Measurements from ENCODE around the gene MRPL58. TPM values are rescaled to one million over a fixed set of nuclear protein-coding genes. Genes with fewer than 3 reads are reported as not detected.
"Not testable (repeated sequence)": the region's sequence is repeated elsewhere in the genome, so short reads cannot be mapped to it uniquely, and the experiment has no call there.

The MRPL58 gene
- total RNA-seq (2014; rRNA removed): 56.0 and 84.9 TPM in 2 replicates
- 46.3 TPM for polyA plus RNA-seq (2012)

GRCh38 chr17:75012346-75013091 is at the start of gene MRPL58:
TSS of gene MRPL58 (plus strand) at chr17:75012670. CDS start at chr17:75012687, 17 bp downstream.
- DNase-seq (ENCODE audit: low read depth): peak; percentile 87

- DNase-seq (ENCODE audit: low read depth): no peak
Measured at GRCh38 chr17:74963656-74964055, 48.8 kb upstream of the MRPL58 start.

GRCh38 chr17:74964246-74964761 is 48.2 kb upstream of the MRPL58 start:
- DNase-seq (ENCODE audit: low read depth): no peak

- DNase-seq (ENCODE audit: low read depth): no peak
Measured at GRCh38 chr17:74964988-74965622, 47.4 kb upstream of the MRPL58 start.

GRCh38 chr17:74968361-74968780 is 44.1 kb upstream of the MRPL58 start:
- DNase-seq (ENCODE audit: low read depth): no peak

- DNase-seq (ENCODE audit: low read depth): not testable (repeated sequence)
Measured at GRCh38 chr17:74969501-74969900, 43.0 kb upstream of the MRPL58 start.

- no peak for DNase-seq (ENCODE audit: low read depth)
Measured at GRCh38 chr17:74970395-74970794, 42.1 kb upstream of the MRPL58 start.

GRCh38 chr17:74971069-74971841 is 41.2 kb upstream of the MRPL58 start:
- no peak for DNase-seq (ENCODE audit: low read depth)

GRCh38 chr17:74971842-74972106 is 40.7 kb upstream of the MRPL58 start:
- DNase-seq (ENCODE audit: low read depth): no peak

GRCh38 chr17:74972107-74972972 is 40.1 kb upstream of the MRPL58 start, which contains the start of gene HID1:
TSS of gene HID1 (minus strand) at chr17:74972759. CDS start at chr17:74972656, 103 bp downstream.
- DNase-seq (ENCODE audit: low read depth): no peak

GRCh38 chr17:74972973-74973328 is 39.5 kb upstream of the MRPL58 start:
- no peak for DNase-seq (ENCODE audit: low read depth)

- DNase-seq (ENCODE audit: low read depth): no peak
Measured at GRCh38 chr17:74975943-74976342, 36.5 kb upstream of the MRPL58 start.

- no peak for DNase-seq (ENCODE audit: low read depth)
Measured at GRCh38 chr17:74977802-74978201, 34.7 kb upstream of the MRPL58 start.

GRCh38 chr17:74978240-74978639 is 34.2 kb upstream of the MRPL58 start:
- no peak for DNase-seq (ENCODE audit: low read depth)

GRCh38 chr17:74979408-74980146 is 32.9 kb upstream of the MRPL58 start:
- no peak for DNase-seq (ENCODE audit: low read depth)

- DNase-seq (ENCODE audit: low read depth): no peak
Measured at GRCh38 chr17:74981318-74981978, 31.0 kb upstream of the MRPL58 start.

- DNase-seq (ENCODE audit: low read depth): peak; percentile 63
Measured at GRCh38 chr17:74981979-74982662, 30.3 kb upstream of the MRPL58 start.

GRCh38 chr17:74982663-74983313 is 29.7 kb upstream of the MRPL58 start:
- DNase-seq (ENCODE audit: low read depth): not testable (repeated sequence)

GRCh38 chr17:74986206-74986576 is 26.3 kb upstream of the MRPL58 start:
- DNase-seq (ENCODE audit: low read depth): no peak

Data from LHCN-M2 (cell line).